Gastroesophageal sphincter (tissue), 4 donors: ENCODE measurements around the gene G6PC3. TPM values are rescaled to one million over a fixed set of nuclear protein-coding genes. Genes with fewer than 3 reads are reported as not detected.
"Not testable (repeated sequence)": the region's sequence is repeated elsewhere in the genome, so short reads cannot be mapped to it uniquely, and the experiment has no call there.

Source experiments
- ATAC-seq: fragments of 150-250 bp; one replicate; pipeline ENCODE4 v1.9.1; 2016; ENCODE audit warnings: mild to moderate bottlenecking, moderate library complexity
- H3K27ac ChIP-seq, 4 donors: fragments of 200-600 bp; sonication (generic) in 3 of 4; 1 replicate in 3 of 4; 2 replicates in 1 of 4; pipeline ENCODE4 v1.5.1; 2016 to 2019
- H3K27me3 ChIP-seq: fragments of 200-600 bp; sonication (generic); one replicate; pipeline ENCODE4 v1.5.1; 2019
- H3K36me3 ChIP-seq, 2 donors: fragments of 200-600 bp; sonication (generic); one replicate each; pipeline ENCODE4 v1.5.1; 2019; ENCODE audit warnings: control low read depth in 1 of 2
- H3K4me1 ChIP-seq, 3 donors: fragments of 200-600 bp; sonication (generic); 1 replicate in 2 of 3; 2 replicates in 1 of 3; pipeline ENCODE4 v1.5.1; 2016 to 2019; ENCODE audit warnings: control low read depth in 2 of 3
- H3K4me3 ChIP-seq, 2 donors: fragments of 200-600 bp; sonication (generic); one replicate each; pipeline ENCODE4 v1.5.1; 2019; ENCODE audit warnings: mild to moderate bottlenecking in 1 of 2, moderate library complexity in 1 of 2
- H3K9me3 ChIP-seq, 3 donors: fragments of 200-600 bp; sonication (generic); one replicate each; pipeline ENCODE4 v1.5.1; 2017 to 2019; ENCODE audit warnings: control low read depth in 2 of 3
- CTCF ChIP-seq, 4 experiments: fragments of 200-600 bp in 2 of 4; fragments of 450-650 bp in 2 of 4; sonication (generic) in 1 of 4; IDR thresholded peaks; one replicate each; pipeline ENCODE4 v1.5.1; 2017 to 2019; ENCODE audit warnings: antibody characterized with exemption in 4 of 4, mild to moderate bottlenecking in 2 of 4, moderate library complexity in 2 of 4
- EP300 ChIP-seq: sonication (generic); formaldehyde crosslinking; IDR thresholded peaks from one replicate; pipeline ENCODE4 v1.6.1; 2017; ENCODE audit warnings: antibody characterized with exemption, mild to moderate bottlenecking
- POLR2A ChIP-seq, 2 donors: fragments of 450-650 bp; IDR thresholded peaks; one replicate each; pipeline ENCODE4 v1.6.1; 2017; ENCODE audit warnings: antibody characterized with exemption in 2 of 2, mild to moderate bottlenecking in 2 of 2, moderate library complexity in 1 of 2
- POLR2AphosphoS5 ChIP-seq: sonication (generic); formaldehyde crosslinking; IDR thresholded peaks from one replicate; pipeline ENCODE4 v1.6.1; 2017; ENCODE audit warnings: antibody characterized with exemption
- WGBS, 2 donors: methylation state at CpG; one replicate each; pipeline ENCODE4 v1.1.5; 2018; ENCODE audit warnings: low coverage in 1 of 2; 5-methylcytosine and 5-hydroxymethylcytosine counted together
- total RNA-seq, 4 donors: library from RNA; depleted of rRNA; stranded (reverse); fragments of >200 nt; gene quantifications; one replicate each; pipeline ENCODE4 v1.1.0, GENCODE V29; 2016

Gene G6PC3
- total RNA-seq, 4 donors from 2014 or later: 22.1 to 27.5 (median 26.2) TPM

GRCh38 chr17:44038604-44039011 is 31.9 kb upstream of the G6PC3 start:
- Histone ChIP-seq H3K27me3 (no peaks in the 10 kb centered on the region), H3K4me1 (peaks cover 10 to 46% (median 23%) of the 10 kb centered on the region in 3 donors), H3K9me3 (no peaks in the 10 kb centered on the region), H3K4me3 (no peak overlapping the region), H3K27ac (no peak overlapping the region), H3K36me3 (peaks cover 4 to 47% of the 10 kb centered on the region in 2 donors)
- ATAC-seq: no peak
- TF ChIP-seq CTCF (IDR thresholded peaks at IDR 0.05) (no peak), EP300 (no peak), POLR2A (IDR thresholded peaks at IDR 0.05) (no peak), POLR2AphosphoS5 (no peak)
- 90% methylated on average over 1 to 2 of the region's 3 CpGs for WGBS, 2 donors

DNA sequence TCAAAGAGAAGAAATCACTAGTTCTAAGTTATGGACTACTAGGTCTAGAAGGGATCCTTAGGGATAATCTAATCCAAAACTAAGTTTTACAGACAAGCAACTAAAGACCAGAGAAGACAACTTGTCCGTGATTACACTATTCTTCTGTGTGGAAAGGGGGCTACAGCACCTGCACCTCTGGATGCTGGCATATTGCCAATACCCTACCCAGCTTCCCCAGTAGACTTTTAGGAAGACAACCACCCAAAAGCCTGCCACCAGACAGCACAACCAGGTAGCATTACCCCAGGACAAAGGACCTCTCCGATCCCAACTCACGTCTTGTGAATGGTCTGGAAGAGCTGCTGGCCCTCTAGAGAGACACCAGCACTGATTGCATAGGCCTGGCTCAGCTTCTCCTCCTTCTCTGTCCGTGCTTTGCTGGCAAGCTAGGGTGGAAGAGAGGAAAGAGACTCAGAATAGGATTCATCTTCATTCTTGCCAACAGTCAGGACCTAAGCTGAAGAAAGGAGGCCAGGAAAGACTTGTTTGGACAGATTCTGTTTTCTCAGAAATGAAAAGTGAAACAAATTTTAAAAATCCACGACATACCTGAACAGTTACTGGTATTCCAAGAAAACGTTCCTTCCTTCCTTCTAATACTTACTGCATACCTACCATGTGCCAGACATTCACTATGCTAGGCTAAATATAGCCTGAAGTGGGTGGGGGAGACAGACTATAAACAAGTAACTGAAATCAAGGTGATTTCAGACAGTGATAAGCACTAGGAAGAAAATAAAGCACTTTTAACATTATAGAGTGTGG is 30.5 kb upstream of the G6PC3 start:
- H3K4me3 ChIP-seq: no peak overlapping the region
- ATAC-seq: peak; percentile 56
- TF ChIP-seq POLR2AphosphoS5: peak; percentile 72
- TF ChIP-seq CTCF (IDR thresholded peaks at IDR 0.05): no peak

GRCh38 chr17:44043272-44043696 is 27.3 kb upstream of the G6PC3 start:
- ATAC-seq: peak; percentile 59
- TF ChIP-seq CTCF (IDR thresholded peaks at IDR 0.05) (no peak), POLR2AphosphoS5 (no peak), EP300 (no peak), POLR2A (IDR thresholded peaks at IDR 0.05) (no peak)
- Histone ChIP-seq H3K36me3 (peaks cover 0 to 29% of the 10 kb centered on the region in 2 donors), H3K4me1 (peaks cover 14 to 67% (median 30%) of the 10 kb centered on the region in 3 donors), H3K9me3 (no peaks in the 10 kb centered on the region), H3K27me3 (no peaks in the 10 kb centered on the region), H3K27ac (peak overlapping the region; percentile 14 to 79 (median 68)), H3K4me3 (no peak overlapping the region)
- 0 to 24% methylated on average over 2 to 4 of the region's 4 CpGs for WGBS, 2 donors

More for the DNA sequence above, 30.5 kb upstream of the G6PC3 start:
- Histone ChIP-seq H3K27me3 (no peaks in the 10 kb centered on the region), H3K4me1 (peaks cover 14 to 61% (median 30%) of the 10 kb centered on the region in 3 donors), H3K9me3 (no peaks in the 10 kb centered on the region), H3K27ac (peak overlapping the region; percentile 48 to 84 (median 69)), H3K36me3 (peaks cover 4 to 38% of the 10 kb centered on the region in 2 donors)
- 32 to 39% methylated on average over 4 to 6 of the region's 6 CpGs for WGBS, 2 donors

DNA sequence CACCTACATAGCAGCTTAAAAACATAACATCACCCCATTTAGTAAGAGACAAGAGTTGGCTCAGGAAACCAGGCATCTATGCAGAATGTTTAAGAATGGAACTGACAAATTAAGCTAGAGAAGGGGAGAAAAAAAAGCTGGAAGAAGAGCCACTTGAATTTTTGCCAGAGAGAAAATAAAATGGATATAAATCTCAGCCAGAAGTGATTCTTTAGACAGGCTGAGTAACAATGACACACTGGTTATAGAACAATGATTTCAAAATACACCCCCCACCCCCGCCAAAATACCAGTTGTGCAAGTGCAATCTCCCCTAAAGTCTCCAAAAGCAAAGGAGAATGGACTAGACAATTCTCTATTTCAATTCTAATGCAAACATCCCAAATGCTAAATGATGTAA is 26.5 kb upstream of the G6PC3 start:
- no peaks in the 10 kb centered on the region for H3K9me3 ChIP-seq
- ATAC-seq: peak; percentile 52
- no peak for TF ChIP-seq POLR2AphosphoS5
- no peak for TF ChIP-seq EP300
- TF ChIP-seq CTCF (IDR thresholded peaks at IDR 0.05): no peak
- no peak for TF ChIP-seq POLR2A (IDR thresholded peaks at IDR 0.05)
- WGBS, 2 donors: 0 to 15% methylated on average over 1 of the region's 1 CpG
- peaks cover 0 to 29% of the 10 kb centered on the region in 2 donors for H3K36me3 ChIP-seq
- peak overlapping the region in 3 of 4 donors; percentile 46 to 79 (median 58) for H3K27ac ChIP-seq
- peaks cover 14 to 62% (median 30%) of the 10 kb centered on the region in 3 donors for H3K4me1 ChIP-seq
- H3K4me3 ChIP-seq: no peak overlapping the region
- H3K27me3 ChIP-seq: no peaks in the 10 kb centered on the region

GRCh38 chr17:44045486-44045885 is 25.0 kb upstream of the G6PC3 start:
- Histone ChIP-seq H3K36me3 (peaks cover 0 to 37% of the 10 kb centered on the region in 2 donors), H3K4me3 (no peak overlapping the region), H3K4me1 (peaks cover 7 to 52% (median 20%) of the 10 kb centered on the region in 3 donors), H3K27ac (no peak overlapping the region), H3K27me3 (no peaks in the 10 kb centered on the region), H3K9me3 (no peaks in the 10 kb centered on the region)
- ATAC-seq: no peak
- TF ChIP-seq POLR2A (IDR thresholded peaks at IDR 0.05) (no peak), POLR2AphosphoS5 (no peak), EP300 (no peak), CTCF (IDR thresholded peaks at IDR 0.05) (no peak)
- 87 to 92% methylated on average over 3 to 4 of the region's 4 CpGs for WGBS, 2 donors

DNA sequence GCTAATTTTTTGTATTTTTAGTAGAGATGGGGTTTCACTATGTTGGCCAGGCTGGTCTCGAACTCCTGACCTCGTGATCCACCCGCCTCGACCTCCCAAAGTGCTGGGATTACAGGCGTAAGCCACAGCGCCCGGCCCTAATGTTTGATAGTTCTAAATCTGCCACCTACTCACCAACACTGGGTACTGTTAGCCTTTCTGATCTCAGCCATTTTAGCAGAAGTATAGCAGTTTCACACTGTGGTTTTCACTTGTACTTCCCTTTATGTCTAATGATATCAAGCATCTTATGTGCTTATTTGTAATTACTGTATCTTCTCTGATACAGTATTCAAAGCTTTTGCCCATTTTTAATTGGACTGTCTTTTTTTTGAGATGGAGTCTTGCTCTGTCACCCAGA is 23.6 kb upstream of the G6PC3 start:
- WGBS, 2 donors: 98 to 100% methylated on average over 5 to 7 of the region's 7 CpGs
- not testable (repeated sequence) for H3K27me3 ChIP-seq, ATAC-seq, H3K4me3 ChIP-seq, H3K9me3 ChIP-seq, H3K27ac ChIP-seq
- Histone ChIP-seq H3K36me3 (peaks cover 0 to 51% of the 10 kb centered on the region in 2 donors), H3K4me1 (peaks cover 4 to 38% (median 14%) of the 10 kb centered on the region in 3 donors)
